ENCODE results near the gene UBAC2.

The UBAC2 gene

DNA sequence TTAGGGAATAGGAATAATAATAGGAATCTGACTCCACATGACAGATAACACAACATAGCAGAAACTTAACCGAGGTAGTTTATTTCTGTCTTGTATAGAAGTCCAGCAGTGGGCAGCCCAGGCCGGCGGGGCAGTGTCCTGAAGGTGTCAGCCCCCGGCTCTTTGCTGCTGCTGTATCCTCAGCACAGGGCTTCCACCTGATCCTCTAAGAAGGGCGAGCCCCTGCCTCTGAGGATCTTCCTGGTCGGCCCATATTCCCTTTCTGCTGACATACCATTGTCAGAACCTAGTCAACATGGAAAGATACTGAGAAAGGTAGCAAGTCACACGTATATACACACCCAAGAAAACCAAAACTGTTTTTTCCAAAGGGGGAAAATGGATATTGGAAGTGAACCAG is 162.7 kb downstream of the UBAC2 start:
- no peak for DNase-seq

DNA sequence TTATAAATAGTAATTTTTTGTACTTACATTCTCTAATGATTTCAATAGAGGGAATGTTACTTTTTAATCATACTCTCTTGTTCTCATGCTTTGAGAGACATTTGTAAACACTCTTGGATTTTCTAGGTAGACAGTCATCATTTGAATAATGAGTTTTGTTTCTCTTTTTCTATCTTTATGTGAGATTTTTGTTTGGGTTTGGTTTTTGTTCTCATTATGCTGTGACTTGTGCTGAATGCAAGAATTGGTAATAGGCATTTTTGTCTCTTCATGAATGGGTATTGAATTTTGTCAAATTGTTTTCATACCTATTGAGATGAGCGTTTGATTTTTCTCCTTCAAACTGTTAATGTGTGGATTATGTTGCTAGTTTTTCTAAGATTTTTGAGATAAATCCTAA is 163.3 kb downstream of the UBAC2 start:
- no peak for DNase-seq

DNA sequence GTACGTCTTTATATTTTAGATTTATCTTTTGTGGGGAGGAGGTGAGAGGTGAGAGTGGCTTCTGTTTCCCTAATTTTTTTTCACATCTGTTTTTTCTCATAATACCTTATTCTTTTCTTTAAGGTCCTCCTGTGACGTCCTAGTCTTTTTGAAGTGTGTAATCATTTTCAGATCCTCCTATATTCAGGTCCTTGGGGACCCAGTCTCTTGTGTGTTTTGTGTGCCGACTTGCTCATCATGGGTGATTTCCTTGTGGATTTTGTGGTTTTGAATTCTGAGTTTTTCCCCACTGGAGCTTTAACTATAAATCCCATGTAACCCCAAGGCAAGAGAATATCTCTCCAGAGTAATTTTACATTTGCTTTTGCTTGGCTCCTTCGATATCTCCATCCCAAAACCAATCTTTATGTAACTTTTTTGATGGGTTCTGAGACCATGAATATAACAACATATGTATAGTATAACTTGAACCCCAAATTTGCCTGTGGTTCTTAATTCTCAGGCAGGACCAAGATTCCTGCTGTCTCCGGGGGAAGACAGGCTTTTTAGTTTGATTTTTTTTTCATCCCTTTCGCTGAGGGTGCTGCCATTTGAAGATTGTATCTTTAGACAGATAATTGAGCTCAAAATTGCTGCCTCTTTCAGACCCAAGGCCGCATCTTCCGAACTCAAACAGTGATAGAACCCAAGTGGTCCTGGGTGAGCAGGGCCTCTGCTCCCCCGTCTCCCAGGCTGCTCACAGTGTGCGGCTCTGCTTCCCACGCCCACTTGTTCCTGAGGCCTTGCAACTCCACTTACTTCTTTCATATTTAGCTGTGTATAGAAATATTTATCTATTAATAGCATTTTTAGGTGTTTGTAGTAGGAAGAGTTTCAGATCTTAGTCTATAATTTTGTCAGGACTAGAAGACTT is 165.7 kb downstream of the UBAC2 start:
- DNase-seq, result peak in 1 of 2 experiments; percentile 38

DNA sequence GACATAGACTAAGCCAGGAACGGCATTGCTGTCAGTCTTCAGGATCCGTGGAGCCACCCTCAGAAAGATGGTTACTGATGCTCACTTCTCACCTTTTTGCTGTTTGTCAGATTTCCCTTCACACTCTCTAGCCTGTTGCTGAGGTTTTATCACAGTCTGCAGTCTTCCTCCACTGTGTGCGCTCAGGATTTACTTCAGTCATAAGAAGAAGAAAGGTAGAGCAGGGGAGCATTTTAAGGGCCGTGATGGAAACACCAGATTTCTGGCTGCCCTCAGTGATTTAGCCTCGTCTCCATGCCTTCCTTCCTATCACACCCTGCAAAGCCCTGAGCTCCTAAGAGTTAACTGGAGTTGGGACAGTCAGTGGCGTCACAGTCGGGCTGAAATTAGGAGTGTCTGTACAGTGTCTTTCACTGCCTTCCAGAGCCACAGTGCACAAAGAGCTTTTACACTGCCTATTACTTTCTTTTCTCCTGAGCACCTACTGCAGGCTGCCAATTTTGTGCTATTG is 166.5 kb downstream of the UBAC2 start:
- DNase-seq, result no peak

DNA sequence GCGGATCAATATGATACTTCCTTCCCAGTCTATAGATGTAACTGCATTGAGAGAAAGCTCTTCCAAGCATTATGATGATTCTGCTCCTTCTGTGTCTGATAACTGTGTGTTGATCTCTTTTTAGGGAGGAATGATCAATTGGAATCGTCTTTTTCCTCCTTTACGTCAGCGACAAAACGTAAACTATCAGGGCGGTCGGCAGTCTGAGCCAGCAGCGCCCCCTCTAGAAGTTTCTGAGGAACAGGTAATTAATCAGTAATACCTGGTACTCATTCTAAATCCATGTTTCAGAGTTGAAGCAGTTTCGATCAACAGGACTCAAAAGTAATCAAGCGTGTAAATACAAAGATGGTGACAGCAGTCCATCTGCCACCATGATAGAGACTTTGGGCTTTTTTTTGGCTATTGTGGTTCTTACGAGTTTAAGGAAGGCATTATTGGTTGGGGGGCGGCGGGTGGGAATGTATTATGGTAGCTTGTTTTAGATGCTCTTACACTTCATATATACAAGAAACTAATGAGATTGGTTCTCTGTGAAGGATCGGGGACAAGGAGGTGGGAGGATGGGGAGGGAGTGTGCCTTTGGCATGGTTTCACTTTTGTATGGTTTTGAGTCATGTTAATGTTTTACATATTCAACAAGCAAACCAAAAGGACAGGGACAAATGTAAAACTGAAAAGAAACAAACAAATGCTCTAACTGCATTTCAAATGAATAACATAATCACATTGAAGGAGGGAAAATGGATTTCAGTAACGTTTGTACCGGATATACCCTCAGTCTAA is 167.2 kb downstream of the UBAC2 start:
- DNase-seq, result no peak

DNA sequence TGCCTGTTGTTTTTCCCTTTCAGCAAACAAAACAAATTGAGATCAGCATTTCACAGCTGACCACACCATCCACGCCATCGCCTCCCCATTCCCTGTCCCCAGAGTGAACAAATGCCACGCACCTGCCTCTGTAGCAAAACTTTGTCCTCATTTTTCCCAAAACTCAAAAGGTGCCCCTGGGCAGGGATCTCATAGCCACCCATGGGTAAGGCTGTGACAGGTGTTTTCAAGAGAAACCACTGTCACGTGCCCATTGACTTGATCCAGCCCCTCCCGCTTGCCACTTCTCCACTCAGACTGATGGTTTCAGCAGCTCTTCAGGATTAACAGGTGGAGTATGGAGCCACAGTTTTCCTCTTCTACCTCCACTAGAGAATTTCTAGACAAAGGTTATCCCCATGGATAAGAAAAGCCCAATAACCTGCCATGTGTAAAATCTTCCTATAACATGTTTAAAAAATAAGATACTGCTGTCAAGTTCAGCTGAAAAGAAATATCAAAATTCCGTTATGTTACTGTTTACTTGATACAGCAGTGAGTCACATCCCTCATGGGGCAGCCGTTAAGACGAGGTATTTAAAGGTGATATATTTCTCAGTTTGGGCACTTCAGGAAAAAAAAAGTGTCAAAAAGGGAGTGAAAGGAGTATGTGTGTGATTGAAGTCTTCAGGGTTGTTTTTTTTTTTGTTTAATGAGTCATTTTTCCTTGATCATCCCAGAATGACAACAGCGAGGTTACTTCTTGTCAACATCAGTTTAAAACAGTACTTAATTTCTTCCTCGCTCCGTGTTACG is 170.0 kb downstream of the UBAC2 start:
- peak in 1 of 2 experiments; percentile 12 for DNase-seq

DNA sequence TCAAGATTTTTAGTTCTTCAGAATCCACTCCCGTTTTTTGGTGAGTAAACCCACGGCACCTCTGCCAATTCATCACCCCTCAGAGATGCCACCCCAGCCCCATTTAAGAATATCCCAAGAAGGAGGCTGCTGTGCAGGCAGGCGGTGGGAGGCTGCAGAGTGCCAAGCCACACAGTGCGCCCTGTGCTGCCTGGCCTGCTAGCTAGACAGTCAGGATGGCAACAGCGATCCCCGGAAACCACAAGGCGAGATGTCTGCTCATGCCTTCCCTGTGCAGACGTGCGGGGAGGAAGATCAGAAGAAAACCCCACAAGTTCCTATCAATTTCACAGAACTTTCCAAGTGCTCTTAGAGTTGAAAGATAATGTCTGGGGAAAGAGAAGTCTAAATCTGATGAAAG is 171.3 kb downstream of the UBAC2 start:
- DNase-seq, result peak; percentile 56 to 71

DNA sequence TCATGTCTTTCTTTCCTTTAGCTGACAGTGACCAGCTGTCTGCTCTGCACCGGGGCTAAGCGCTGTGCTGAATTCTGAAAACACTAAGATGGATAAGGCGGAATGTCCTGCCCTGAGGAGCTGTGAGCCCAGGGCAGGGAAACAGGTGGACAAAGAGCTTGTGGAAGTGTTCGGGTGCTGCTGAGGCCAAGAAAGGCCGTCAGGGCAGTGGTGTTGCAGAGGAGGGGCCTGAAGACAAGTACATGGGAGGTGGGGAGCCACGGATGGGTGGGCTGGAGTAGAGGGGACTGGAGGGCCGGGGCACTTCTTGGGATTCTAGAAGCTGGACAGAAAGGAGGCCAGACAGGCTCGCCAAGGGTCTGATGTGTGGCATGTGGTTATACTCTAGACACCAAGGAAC is 172.8 kb downstream of the UBAC2 start:
- DNase-seq, result no peak

DNA sequence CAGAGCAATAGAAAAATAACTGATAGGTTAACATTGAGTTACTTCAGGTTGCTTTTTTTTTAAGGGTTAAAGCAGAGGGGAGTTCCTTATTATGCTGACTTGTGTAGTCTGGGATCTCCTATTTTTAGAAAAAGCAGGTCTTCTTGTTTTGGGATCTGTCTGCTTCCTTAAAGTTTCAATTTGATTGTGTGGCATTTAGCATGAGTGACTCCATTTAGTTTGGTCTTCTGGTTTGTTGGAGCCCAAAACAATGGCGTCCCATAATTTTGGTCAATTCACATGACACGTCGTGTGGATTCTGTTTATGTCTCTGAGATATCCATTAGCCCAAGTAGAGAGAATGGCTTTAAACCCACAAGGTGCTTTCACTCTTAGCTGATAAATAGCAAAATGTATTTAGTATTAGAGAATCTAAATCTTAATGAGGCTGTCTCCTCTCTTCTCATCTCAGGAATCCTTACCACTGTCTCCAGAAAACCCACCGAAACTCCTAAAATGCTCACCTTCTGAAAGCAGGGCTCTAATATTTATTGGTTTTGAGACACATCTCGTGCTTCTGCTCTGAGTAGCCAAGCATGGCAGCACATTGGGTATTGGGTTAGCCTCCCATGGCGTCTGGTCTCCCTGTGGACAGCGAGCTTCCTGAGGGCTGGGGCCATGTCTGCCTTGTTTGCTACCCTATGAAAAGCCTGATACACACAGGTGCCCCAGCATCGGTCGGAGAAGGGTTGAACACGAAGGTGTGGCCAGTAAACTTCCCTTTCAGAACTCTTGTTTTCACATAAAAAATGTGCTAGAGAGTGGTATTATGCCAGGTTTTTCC is 173.7 kb downstream of the UBAC2 start:
- no peak for DNase-seq

DNA sequence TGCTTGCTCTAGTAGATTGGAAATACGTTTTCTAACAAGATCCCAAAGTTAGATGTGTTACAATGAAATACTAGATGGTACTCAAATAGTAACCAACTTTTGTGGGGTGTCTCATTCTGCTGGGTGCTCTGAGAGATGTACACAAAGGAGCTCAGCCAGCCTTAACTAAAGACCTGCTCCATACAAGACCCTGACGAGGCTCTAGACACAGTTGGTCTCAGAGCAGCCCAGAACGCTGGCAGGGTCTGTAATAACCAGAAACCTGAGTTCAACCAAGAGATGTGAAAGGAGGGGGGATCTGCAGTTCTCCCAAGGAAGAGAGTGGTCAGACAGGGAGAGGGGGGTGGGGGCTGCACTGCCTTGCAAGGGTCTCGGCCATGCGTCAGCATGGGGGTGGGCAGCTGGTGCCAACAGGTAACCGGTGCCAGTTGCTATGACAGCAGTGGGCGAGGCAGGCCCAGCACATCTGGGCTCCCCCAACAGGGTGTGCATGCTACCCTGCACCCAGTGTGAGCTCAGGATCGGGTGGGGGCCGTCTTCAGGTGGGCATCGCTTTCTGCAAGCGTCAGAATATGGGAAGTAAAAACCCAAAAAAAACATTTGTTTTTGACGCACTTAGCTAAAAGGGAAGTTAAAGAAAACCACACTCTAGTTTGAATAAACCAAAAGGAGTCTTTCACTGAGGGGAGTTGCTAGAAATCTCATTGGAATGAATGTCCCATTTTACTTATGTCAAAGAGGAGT is 174.5 kb downstream of the UBAC2 start:
- DNase-seq, result no peak

DNA sequence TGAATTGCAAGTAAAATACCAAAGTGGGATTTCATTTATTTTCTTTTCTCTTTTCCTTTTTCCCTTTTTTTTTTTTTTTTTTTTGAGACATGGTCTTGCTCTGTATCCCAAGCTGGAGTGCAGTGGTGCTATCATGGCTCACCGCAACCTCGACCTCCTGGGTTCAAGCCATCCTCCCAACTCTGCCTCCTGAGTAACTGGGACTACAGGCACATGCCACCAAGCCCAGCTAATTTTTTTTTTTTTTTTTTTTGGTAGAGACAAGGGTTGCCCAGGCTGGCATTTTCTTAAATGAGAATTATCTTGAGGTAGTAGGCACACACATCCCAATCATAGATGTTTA is 175.1 kb downstream of the UBAC2 start:
- DNase-seq, result no peak

DNA sequence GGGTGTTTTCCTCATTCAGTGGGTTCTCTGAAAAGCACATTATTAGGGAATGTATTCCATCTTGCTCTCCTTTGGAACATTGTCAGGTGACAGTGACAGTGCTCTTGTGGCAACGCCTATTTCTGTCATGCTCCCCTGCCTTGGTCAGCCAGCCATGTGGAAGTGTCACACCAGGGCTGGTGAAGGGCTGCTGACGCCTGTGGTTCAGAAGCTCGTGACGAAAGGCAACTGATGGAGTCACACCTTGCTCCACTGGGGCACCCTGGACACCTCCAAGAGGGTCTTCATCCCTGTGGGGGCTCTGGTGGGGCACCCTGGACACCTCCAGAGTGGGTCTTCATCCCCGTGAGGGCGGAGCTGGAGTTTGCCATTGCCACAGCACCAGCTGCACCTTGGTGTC is 175.5 kb downstream of the UBAC2 start:
- no peak for DNase-seq

DNA sequence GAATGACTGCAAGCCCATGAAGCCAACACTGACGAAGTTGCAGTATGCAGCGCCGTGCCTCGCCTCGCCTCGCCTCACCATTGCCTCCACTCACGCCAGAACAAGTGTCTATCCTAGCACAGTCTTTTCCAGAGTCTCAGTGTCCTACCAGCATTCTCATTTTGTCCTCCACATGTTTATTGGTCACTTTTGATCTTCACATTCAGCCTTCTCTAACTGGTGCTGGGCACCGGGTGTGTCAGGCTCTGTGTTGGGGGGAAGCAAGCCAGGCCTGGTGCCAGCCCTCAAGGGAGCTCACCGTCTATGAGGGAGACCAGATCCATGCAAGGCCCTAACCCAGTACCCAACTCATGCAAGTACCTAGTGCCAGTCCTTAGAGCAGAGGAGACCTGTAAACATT is 176.3 kb downstream of the UBAC2 start:
- DNase-seq, result no peak

DNA sequence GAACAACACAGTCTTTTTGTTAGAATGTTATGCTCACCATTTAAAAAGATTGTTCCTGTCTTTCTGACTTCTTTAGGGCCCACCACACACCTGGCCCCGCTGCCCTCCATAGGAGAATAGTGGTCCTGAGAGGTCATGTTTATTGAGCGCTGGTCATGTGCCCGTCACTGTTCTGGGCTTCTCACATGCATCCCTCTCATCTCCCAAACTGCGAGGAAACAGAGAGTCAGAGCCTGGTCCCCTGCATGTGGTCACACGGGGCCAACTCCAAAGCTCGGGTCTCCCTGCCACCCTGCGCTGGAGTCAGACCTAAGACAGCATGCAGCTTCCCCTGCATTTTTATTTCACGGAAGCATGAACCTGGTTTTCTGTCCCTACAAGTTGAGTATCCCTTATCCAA is 177.0 kb downstream of the UBAC2 start:
- DNase-seq, result no peak

DNA sequence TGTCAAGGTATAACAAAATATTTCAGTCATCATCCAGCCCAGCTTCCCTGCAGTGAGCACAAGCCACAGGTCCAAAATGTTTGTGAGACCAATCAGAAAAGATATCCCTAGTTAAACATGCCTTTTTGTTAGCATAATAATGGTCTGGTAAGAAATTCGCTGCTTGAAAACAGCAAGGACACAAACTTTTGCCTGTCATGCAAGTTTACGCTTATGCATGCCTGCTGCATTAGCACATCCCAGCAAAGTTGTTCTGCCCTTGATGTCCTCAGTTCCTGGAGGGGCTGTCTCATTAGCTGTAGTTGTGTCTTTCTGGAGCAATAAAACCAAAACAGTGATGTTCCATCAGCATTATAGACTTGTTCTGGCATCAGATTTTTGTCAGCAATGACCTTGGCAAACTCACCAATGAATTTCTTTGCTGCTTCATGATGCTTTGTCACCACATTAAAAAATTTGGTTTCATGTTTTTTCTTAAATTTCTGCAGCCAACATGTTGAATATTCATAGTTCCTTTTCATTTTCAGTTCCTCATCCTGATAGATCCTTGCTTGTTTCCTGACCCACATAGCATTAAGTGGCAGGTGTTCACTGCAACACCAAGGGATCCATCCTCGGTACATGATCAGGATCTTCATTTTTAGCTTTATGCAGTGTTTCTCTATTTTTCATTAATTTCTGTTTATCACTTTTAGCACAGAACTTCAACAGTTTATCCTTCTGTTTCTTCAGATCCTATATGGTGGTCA is 178.5 kb downstream of the UBAC2 start:
- DNase-seq, result no peak

DNA sequence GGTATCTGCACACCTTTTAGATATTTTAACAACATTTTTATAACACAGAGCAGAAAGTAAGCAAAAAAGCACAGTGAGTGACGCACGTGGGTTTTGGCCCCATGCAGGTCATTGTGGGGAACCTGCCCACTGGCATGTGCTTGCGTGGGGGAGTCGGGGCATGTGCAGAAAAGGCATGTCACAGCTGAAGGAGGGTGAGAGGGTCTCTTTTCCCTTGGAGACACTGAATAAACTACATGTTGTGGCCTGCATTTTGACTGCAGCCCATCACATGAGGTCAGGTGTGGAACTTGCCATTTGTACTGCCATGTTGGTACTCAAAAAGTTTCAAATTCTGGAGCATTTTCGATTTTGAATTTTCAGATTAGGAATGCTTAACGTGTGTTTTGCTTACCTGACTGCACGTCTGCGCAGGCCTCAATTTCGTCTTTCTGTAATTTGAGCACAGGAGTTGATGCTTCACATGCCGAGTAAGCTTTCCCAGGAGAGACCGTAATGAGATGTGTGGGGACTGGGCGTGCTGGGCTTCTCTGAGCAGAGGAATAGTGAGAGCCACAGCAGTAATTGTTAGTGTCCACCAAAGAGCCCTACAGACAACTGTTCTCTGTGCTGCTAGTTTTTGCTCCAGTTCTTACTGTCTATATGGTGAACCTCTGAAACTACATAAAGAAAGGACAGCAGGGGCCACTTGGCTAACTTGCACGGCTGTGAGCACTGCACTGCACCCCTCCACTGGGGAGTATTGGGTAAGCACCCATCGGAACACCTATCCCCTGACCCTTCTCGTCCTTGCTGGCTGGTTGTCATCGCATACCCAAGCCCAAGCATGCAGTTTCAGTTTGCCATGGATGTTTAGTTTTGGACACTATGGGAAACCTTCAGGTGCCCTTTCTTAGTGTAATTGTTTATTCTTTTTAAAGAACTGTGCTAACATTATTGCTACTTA is 179.5 kb downstream of the UBAC2 start:
- no peak for DNase-seq

DNA sequence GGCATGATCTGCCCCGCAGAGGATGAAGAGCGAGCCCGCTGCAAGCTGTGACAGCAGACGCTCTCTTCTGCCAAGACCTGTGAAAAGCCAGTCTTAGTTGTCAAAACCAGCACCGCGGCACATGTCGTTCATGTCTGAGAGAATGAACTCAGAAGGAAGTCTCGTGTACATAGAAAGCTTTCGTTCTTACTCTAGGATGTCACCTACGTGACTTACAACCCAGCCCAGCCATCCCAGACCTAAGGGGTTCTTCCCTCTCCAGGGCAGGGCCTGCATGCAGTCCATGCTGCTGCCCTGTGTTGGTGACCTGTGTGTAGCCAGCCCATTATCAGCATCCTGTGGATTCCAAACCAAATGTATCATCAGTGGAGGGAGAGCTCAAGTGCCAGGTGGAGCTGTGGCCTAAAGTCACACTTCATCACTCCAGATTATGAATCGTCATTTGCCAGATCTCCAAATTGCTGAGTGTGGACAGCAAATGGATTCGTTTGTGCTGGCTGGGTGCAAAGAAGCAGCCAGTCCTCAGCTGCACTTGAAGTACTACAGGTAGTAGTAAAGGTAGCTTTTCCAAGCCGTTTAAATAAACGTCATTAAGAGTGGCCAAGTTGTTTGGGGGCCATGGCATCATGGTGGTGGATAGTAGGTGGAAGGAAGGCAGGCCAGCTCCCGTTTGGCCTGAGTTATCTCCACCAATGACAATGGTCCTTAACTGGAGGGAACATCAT is 180.4 kb downstream of the UBAC2 start:
- DNase-seq, result peak; percentile 72 to 79

DNA sequence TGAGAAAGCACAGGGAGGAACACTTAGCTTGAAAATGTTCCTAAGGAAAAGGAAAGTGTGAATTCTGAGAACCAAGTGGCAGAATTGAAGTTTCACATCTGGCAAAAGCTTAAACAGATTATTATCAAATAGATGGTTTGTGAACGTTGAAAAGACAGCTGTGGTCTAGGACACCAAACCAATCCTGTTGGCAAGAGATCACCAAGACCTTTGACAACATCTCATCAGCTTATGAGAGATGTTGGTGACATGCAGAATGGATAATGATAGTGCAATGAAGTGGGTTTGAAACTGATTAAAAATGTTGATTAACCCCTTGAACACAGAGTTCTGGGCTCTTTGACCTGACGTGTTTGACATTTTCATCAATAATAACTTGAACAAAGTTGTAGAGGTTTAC is 181.1 kb downstream of the UBAC2 start:
- DNase-seq, result no peak
